Germinal center (tissue), 1 donor: Measurements from ENCODE around the gene TMEM243.
"Not testable (repeated sequence)": the region's sequence is repeated elsewhere in the genome, so short reads cannot be mapped to it uniquely, and the experiment has no call there.

Experiments used
- DNase-seq: peaks from one replicate; pipeline ENCODE4 v3.0.0; 2012; ENCODE audit warnings: mixed read lengths, low spot score

Gene TMEM243

DNA sequence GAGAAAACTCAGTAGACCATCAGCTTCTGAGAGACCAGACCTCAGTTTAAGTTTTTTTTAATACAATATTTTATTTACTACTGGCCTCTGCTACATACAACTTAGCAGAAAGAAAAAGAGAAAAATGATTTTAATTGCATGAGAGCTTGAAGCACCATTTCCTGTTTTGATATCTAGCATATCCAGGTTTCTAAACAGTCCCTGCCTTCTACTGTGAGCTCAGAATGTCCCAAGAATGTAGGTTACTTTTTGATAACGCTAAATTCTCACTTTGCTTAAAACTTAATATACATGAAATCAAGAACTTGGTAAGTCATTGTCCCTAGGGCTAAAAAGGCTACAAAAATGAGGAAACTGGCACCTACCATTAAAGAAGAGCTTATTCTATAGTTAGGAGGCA is 7.0 kb downstream of the TMEM243 start:
- DNase-seq, result no peak

DNA sequence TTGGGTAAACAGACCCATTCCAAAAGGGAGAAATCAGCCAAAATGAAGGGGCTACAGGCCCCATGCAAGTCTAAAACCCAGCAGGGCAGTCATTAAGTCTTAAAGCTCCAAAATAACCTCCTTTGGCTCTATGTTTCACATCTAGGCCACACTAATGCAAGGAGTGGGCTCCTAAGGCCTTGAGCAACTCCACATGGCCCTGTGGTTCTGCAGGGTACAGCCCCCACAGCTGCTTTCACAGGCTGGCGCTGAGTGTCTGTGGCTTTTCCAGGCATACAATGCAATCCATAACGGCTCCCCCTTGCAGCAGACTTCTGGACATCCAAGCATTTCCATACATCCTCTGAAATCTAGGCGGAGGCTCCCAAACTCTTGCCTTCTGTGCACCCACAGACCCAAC is 9.0 kb downstream of the TMEM243 start:
- DNase-seq, result no peak

DNA sequence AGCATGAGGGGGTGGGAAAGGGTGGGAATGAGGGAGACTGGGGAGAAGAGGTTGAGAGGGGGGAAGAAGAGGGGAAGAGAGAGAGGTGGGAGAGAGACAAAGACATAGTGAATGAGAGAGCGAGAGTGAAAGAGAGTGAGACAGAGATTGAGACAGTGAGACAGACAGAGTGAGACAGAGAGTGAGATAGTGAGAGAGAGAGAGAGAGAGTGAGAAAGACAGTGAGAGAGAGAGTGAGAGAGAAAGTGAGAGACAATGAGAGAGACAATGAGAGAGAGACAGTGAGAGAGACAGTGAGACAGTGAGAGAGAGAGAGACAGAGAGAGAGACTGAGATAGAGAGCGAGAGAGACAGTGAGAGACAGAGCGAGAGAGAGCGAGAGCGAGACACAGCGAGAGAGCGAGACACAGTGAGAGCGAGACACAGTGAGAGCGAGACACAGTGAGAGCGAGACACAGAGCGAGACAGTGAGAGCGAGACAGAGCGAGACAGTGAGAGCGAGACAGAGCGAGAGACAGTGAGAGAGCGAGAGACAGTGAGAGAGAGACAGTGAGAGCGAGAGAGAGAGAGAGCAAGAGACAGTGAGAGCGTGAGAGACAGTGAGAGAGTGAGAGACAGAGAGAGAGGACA is 10.1 kb downstream of the TMEM243 start:
- DNase-seq, result no peak

DNA sequence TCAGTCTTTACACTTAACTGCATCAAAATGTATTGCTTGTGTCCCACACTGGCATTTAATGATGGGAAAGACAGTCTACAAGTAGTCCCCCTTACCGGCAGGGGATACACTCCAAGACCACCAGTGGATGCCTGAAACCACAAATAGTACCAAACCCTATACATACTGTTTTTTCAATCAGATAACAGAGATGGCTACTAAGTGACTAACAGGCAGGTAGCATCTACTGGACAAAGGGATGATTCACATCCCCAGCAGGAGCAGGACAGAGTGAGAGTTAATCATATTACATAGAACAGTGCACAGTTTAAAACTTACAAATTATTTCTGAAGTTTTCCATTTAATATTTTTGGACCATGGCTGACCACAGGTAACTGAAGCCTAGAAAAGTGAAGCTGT is 13.2 kb downstream of the TMEM243 start:
- DNase-seq, result no peak

DNA sequence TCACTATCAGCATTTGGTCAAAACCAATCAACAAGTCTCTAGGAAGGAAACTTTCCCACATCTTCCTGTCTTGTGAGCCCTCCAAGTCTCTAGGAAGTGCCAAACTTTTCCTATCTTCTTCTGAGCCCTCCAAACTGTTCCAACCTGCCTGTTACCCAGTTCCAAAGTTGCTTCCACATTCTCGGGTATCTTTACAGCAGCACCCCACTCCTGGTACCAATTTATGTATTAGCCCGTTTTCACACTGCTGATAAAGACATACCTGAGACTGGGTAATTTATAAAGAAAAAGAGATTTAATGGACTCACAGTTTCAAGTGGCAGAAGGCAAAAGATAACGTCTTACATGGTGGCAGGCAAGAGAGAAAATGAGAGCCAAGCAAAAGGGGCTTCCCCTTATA is 13.8 kb downstream of the TMEM243 start:
- not testable (repeated sequence) for DNase-seq

DNA sequence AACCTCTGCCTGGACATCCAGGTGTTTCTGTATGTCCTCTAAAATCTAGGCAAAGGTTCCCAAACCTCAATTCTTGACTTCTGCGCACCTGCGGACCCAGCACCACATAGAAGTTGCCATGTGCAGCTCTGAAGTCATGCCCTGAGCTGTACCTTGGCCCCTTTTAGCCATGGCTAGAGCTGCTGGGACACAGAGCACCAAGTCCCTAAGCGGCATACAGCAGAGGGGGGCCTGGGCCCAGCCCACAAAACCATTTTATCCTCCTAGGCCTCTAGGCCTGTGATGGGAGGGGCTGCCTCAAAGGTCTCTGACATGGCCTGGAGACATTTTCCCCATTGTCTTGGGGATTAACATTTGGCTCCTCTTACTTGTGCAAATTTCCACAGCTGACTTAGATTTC is 14.6 kb downstream of the TMEM243 start:
- no peak for DNase-seq

DNA sequence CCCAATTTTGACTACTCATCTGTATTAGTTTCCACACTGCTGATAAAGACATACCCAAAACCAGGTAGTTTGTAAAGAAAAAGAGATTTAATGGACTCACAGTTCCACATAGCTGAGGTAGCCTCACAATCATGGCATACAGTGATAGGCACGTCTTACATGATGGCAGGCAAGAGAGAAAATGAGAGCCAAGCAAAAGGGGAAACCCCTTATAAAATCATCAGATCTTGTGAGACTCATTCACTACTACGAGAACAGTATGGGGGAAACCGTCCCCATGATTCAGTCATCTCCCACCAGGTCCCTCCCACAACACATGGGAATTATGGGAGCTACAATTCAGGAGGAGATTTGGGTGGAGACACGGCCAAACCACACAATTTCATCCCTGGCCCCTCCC is 15.6 kb downstream of the TMEM243 start:
- DNase-seq, result not testable (repeated sequence)

DNA sequence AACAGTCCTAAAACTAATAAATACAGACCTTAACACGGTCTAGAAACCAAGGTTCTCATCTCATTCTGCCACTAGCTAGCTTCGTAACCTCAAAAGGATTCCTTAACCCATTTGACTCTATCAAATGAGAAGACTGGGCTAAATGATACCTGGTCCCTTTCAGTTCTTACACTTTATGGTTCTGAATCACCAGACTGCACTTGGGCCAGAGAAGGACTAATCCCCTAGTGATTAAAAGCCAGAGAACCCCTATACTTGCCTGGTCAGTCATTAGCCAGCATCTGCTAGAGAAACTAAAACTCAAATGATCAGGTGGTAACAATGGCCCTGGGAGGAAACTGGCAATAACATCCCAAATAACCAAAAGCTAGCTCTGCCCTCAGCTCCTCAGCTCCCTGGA is 16.8 kb downstream of the TMEM243 start:
- DNase-seq, result no peak

DNA sequence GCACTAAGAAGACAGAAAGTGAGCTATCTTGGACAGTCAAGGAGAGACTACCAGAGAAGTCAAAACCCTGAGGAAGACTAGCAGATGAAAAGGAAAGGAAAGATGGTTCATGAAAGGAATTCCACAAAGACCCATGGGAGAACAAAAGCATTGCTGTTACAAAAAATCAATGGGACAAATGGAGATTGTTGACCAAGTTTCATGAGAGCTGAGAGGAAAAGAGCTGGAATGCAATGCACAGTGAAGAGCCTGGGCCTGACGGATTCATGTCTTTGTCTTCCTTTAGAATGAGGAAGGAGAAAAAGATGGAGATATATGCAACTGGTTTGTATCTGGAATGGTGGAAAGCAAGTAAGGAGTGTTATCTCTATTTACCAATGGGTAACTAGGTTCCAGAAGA is 17.3 kb downstream of the TMEM243 start:
- no peak for DNase-seq

DNA sequence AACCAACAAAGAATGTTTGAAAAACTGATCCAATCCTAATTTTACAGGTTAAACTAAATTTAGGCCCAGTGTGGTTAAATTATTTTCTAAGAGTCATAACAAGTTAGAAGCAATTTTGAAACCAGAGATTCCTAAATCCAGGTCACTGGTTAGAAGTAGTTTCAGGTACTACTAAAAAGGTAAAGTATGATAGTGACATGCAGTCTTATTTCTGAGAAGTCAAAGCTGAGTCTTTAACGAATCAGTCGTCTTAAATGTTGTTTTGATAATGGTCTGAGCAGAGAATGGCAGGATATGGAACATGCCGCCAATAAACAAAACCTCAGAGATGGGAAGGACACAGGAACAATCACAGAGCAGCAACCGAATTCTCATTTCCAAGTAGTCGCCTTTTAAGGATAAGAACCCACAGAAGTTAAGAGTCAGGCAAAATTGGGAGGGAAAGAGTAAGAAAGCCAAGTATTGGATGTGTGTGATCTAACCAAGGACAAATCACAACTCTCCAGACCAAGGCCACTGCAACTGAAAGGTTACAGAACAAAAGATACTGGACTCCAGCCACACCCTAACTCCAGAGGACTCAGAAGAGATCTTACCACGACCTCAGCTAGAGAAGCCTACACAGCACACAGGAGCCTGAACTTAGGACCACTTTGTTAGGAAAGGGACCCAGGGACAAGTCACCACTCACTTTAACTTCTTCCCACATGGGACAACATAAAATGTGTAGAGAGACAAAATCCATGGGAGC is 19.7 kb downstream of the TMEM243 start:
- no peak for DNase-seq

DNA sequence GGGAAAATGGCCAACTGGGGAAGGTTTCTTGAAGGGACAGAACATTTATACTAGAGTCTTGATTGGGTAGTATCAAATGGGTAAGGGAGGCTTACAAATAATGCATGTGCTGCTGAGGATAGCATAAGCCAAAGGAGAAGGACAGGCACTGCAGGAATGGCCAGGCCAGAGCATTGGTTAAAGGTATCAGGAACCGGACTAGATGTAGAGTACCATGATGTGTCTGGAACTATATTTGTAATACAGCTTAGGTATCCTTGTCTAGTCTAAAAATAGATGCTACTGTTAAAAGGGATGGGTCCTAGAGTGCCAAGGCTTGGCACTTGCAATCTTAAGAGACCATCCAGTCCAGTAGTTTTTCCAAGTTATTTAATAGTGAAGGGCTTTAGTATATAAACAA is 20.3 kb downstream of the TMEM243 start:
- DNase-seq, result no peak

DNA sequence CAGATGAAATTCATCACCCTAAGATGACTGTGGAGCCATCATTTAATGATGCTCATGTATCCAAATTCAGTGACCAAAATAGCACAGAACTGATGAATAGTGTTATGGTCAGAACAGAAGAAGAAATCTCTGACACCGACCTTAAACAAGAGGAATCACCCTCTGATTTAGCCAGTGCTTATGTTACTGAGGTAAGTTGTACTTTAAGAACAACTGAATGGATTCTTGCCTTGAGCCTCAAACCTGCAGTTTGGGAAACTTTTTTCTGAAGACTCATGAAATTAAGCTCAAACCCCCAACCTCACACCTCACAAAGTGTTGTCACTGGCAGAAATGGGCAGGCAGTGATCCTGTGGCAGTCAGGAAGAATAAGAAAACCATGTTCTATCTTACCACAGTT is 25.6 kb downstream of the TMEM243 start:
- DNase-seq, result no peak

DNA sequence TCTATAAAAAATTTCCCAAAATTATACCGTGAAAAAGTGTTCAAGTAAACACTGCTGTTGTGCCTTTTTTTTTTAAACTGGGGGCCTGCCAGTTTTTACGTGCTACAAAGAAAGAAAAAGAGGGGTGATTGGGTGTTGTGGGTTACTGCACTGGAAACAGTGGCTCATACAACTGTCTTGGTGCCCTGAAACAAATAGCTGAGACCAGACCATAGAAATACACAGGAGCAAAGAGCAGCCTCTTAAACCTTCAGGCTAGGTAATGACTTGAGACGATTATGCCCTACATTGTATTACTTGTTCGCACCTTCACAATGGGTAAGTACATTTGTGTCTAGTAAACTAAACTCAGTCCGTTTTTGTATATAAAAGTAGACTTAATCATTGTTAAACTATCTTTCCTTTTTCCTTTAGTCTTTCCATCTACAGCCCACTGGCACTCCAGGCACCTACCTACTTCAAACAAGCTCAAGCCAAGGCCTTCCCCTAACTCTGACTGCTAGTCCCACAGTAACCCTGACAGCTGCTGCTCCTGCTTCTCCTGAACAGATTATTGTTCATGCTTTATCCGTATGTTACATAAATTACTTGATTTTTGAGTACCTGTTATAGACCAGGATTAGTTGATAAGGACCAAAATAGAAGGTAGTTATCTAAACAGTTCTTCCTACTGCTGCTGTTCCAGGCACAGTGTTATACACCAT is 26.6 kb downstream of the TMEM243 start:
- no peak for DNase-seq

DNA sequence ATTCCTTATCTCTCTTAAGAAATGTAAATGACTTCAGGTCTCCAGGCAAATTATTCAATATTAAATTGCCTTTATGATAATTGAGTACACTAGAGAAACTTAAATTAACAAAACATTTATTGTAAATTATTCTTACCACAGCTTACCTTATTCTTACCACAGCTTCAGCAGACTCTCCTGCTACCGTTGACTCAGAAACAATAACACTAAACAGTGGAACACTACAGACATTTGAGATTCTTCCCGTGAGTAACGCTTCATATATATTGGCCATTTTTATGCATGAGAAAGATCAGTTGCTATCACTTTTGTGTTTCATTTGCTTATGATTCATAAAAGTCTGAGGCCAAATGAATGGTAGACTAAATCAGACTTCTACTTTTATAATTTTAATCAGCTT is 28.7 kb downstream of the TMEM243 start:
- DNase-seq, result no peak

DNA sequence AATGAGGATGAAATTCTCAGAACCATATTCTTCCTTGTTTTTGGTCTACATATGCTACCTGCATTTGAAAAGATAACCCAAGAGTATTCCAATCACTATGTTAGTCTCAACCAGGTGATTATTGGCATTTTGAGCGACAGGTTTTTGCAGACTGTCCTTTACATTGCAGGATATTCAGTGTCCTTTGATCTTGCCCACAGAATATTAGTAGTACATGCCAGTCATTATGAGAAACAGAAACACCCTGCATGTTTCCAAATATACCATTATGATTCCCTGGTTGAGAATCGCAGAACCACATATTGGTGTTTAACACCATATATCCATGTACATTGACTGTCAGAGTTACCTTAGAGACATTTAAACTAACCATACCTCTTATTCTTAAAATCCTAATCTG is 30.6 kb downstream of the TMEM243 start:
- no peak for DNase-seq

DNA sequence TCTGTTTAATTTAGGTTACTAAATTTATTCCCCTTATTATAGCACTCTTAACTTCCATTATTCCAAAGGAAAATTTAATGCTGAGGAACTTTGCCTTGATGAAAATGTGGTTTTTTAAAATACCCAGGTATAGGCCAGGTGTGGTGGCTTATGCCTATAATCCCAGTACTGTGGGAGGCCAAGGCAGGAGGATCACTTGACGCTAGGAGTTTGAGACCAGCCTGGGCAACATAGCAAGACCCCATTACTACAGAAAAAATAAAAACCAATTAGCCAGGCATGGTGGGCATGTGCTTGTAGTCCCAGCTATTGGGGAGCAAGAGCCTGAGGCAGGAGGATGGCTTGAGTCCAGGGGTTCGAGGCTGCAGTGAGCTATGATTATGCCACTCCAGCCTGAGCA is 32.4 kb downstream of the TMEM243 start:
- DNase-seq, result no peak

DNA sequence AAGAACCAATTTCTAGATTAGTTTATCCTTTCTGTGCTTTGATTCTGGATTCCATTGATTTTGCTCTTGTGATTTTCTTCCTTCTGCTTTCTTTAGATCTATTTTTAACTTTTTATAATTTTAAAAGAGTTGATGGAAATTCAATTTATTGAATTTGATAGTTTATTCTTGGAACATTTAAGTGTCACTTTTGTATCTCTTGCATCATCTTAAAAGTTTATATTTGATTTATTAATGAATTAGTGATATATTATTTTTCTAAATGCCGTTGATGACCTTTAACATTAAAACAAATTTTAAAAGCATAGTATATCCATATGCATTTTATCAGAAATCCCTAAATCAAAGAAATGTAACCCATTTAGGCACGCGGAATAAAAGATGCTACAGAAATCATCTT is 40.4 kb downstream of the TMEM243 start:
- DNase-seq, result no peak

DNA sequence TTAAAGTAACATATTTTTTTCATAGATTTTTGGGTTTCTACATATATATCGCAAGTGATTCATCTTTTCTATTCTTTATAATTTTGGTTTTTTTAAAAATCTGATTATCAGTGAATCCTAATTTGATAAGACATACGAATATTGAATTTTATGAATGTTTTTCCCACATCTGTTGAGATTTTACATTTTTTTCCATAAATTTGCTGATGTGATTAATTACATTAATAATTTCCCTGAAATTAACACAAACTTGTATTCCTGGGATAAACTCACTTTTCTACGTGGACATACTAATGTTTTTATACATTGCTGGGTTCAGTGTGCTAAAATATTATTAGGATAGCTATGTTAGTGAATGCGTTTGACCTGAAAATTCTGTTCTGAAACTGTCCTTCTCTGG is 41.2 kb downstream of the TMEM243 start:
- no peak for DNase-seq

DNA sequence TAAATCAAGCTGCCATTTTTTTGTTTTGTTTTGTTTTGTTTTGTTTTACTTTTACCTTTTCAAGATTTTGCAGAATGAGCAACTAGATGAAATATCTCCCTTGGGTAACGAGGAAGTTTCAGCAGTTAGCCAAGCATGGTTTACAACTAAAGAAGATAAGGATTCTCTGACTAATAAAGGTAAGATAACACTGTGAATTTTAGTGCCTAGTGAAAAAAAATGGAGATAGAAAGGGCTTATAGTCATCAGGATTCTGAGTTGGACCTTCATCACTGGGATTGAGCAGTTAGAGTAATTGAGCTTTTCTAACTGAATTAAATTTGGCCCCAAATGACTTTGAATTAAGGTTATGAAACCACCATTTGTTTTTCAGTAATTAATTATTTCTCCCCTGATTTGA is 46.1 kb downstream of the TMEM243 start:
- no peak for DNase-seq

DNA sequence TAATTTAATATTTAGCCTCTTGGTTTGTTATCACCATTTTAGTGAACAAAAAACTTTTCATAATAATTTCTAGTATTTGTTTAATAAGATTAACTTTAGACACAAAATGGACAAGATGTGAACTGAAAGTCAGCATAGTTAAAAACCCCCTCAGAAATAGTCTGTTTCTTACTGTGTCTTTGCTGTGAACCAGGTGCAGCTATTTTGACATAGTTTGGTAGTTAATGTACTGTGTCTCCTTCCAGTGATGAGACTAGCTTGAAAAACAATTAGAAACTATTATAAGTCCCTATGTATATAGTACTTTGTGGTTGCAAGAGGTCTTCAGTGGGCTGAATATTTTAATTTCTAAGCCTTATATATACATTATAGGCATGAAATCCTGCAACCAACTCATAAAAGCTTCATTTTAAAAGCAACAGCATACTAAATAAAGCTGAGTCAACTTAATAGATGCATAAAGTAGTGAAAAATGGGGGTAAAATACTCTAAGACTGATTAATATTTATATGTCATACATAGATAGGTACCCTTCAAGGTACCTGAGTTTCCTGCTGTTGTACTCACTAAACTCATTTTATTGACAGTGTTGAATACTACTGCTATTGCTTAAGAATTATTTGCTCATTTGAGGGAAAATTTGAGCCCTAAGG is 48.1 kb downstream of the TMEM243 start:
- no peak for DNase-seq

DNA sequence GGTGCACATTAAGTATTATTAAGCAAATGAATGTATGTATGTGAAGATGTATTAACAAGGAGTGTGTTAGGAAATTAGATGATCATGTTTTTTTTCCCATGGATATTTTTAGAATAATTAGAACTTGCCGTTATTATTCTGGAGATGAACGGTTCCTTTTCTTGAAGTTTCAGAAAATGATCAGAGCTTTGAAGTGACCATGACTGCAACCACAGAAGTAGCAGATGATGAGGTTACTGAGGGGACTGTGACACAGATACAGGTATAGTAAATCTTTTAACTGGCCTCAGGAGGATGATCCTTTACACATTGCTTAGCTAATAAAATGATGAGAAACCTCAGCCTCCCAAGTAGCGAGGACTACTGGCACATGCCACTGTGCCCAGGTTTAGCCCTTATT is 48.7 kb downstream of the TMEM243 start:
- no peak for DNase-seq

DNA sequence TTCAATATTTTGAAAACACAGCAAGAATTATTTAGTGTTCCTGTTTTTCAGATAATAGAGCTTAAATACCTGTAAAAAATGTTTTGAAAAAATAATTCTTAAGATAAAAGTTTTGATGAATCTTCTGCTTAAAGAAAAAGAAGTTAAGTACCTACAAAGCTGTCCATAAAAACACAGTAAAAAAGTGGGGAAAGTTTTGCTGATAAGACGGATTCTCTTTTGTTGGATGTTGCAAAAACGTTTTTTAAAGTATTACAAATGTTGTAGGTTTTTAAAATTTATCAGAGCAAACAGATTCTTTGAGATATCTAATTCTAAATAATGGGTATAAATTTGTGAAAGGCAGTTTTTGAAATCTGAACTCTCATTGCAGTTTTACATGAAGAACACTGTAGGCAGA is 55.1 kb downstream of the TMEM243 start:
- no peak for DNase-seq

DNA sequence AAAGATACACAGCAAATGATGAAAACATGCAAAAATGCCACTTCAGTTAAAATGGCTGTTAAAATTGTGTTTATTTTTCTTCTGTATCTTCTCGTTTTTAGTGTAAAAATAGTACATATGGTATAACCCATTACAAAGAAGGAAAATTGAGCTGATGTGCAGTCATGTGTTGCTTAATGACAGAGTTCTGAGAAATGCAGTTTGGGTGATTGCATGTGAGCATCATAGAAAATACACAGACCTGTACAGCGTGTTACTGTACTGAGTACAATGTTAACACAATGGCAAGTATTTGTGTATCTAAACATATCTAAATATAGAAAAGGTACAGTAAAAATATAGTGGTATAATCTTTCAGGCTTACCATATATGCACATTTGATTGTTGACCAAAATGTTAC is 60.0 kb downstream of the TMEM243 start:
- no peak for DNase-seq
